GM21529 (cell line): ENCODE data around the gene CYP4F2.
"Not testable (repeated sequence)": the region's sequence is repeated elsewhere in the genome, so short reads cannot be mapped to it uniquely, and the experiment has no call there.

Source experiments
- ATAC-seq: cut with Tn5 transposase; IDR thresholded peaks from one replicate; pipeline ENCODE4 v1.9.1; 2021; ENCODE audit not compliant: unreplicated experiment

Gene CYP4F2

GRCh38 chr19:15897738-15898276 lies at the start of gene CYP4F2:
CYP4F2 (minus strand) TSS chr19:15898074; CDS start chr19:15897611, 463 bp downstream.
- no peak for ATAC-seq

- ATAC-seq = no peak
Measured at GRCh38 chr19:15945301-15945700, 47.4 kb upstream of the CYP4F2 start.

- no peak for ATAC-seq
Measured at GRCh38 chr19:15944401-15944800, 46.5 kb upstream of the CYP4F2 start.

GRCh38 chr19:15937771-15938170 lies 39.9 kb upstream of the CYP4F2 start:
- no peak for ATAC-seq

- no peak for ATAC-seq
Measured at GRCh38 chr19:15936950-15937349, 39.1 kb upstream of the CYP4F2 start.

GRCh38 chr19:15936173-15936572 lies 38.3 kb upstream of the CYP4F2 start:
- ATAC-seq = no peak

GRCh38 chr19:15935167-15935702 lies 37.4 kb upstream of the CYP4F2 start:
- no peak for ATAC-seq

GRCh38 chr19:15934332-15935078 lies 36.6 kb upstream of the CYP4F2 start, which contains the start of gene CYP4F11:
CYP4F11 (minus strand) TSS chr19:15934529; CDS start chr19:15934408, 121 bp downstream.
- no peak for ATAC-seq

- not testable (repeated sequence) for ATAC-seq
Measured at GRCh38 chr19:15933761-15934331, 36.0 kb upstream of the CYP4F2 start.

- ATAC-seq = no peak
Measured at GRCh38 chr19:15928321-15928720, 30.4 kb upstream of the CYP4F2 start.

GRCh38 chr19:15926484-15926883 lies 28.6 kb upstream of the CYP4F2 start:
- ATAC-seq = no peak

GRCh38 chr19:15923702-15924101 lies 25.8 kb upstream of the CYP4F2 start:
- ATAC-seq = no peak

- ATAC-seq = no peak
Measured at GRCh38 chr19:15922021-15922420, 24.1 kb upstream of the CYP4F2 start.

- no peak for ATAC-seq
Measured at GRCh38 chr19:15919243-15919642, 21.4 kb upstream of the CYP4F2 start.

GRCh38 chr19:15915109-15915508 lies 17.2 kb upstream of the CYP4F2 start:
- no peak for ATAC-seq

GRCh38 chr19:15913830-15914229 lies 16.0 kb upstream of the CYP4F2 start:
- no peak for ATAC-seq

- ATAC-seq = no peak
Measured at GRCh38 chr19:15913384-15913783, 15.5 kb upstream of the CYP4F2 start.

- no peak for ATAC-seq
Measured at GRCh38 chr19:15911599-15912235, 13.8 kb upstream of the CYP4F2 start.

GRCh38 chr19:15905026-15905425 lies 7.2 kb upstream of the CYP4F2 start:
- no peak for ATAC-seq

GRCh38 chr19:15902898-15903297 lies 5.0 kb upstream of the CYP4F2 start:
- ATAC-seq = not testable (repeated sequence)

- ATAC-seq = no peak
Measured at GRCh38 chr19:15902254-15902653, 4.4 kb upstream of the CYP4F2 start.

- no peak for ATAC-seq
Measured at GRCh38 chr19:15900504-15900903, 2.6 kb upstream of the CYP4F2 start.
